WI38 (cell line): ENCODE measurements around the gene CEP192.
"Not testable (repeated sequence)": the region's sequence is repeated elsewhere in the genome, so short reads cannot be mapped to it uniquely, and the experiment has no call there.

ENCODE experiments used
- H3K4me3 ChIP-seq: 2 replicates; pipeline ENCODE4 v1.5.1; 2011; ENCODE audit warnings: low read depth, mild to moderate bottlenecking, control low read depth, low read length
- TF ChIP-seq, protein P1 (sequence below): IDR thresholded peaks from 2 replicates; pipeline ENCODE4 v1.5.1; 2012; ENCODE audit warnings: low read depth, mild to moderate bottlenecking, control low read depth, low read length

Gene CEP192

GRCh38 chr18:13054336-13054735 lies 63.2 kb downstream of the CEP192 start:
- TF ChIP-seq, protein P1, sequence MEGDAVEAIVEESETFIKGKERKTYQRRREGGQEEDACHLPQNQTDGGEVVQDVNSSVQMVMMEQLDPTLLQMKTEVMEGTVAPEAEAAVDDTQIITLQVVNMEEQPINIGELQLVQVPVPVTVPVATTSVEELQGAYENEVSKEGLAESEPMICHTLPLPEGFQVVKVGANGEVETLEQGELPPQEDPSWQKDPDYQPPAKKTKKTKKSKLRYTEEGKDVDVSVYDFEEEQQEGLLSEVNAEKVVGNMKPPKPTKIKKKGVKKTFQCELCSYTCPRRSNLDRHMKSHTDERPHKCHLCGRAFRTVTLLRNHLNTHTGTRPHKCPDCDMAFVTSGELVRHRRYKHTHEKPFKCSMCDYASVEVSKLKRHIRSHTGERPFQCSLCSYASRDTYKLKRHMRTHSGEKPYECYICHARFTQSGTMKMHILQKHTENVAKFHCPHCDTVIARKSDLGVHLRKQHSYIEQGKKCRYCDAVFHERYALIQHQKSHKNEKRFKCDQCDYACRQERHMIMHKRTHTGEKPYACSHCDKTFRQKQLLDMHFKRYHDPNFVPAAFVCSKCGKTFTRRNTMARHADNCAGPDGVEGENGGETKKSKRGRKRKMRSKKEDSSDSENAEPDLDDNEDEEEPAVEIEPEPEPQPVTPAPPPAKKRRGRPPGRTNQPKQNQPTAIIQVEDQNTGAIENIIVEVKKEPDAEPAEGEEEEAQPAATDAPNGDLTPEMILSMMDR, result no peak
- H3K4me3 ChIP-seq, result no peak overlapping the region

DNA sequence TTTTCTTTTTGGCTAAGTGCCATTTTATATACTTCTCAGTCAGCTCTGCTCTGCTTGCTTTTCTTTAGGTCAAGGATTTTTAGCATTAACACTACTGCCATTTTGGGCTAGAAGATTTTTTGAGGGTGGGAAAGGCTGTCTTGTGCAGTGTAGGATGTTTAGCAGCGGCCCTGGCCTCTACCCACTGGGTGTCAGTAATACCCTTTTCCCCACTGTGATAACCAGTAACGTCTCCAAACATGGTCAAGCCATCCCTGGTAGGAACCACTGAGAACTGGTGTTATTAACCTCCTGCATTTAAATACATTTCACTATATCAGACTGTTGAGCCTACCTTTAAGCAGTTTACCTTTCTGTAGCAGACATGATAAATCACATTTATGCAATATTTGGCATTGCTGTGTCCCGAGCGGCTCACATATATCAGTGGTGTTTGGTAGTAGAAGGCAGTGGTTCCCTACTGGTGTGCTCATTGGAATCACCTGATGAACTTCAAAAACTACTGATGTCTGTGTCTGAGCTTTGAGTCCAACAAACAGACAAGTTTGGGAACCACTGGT lies 70.5 kb downstream of the CEP192 start:
- TF ChIP-seq, protein P1, result no peak
- no peak overlapping the region for H3K4me3 ChIP-seq

DNA sequence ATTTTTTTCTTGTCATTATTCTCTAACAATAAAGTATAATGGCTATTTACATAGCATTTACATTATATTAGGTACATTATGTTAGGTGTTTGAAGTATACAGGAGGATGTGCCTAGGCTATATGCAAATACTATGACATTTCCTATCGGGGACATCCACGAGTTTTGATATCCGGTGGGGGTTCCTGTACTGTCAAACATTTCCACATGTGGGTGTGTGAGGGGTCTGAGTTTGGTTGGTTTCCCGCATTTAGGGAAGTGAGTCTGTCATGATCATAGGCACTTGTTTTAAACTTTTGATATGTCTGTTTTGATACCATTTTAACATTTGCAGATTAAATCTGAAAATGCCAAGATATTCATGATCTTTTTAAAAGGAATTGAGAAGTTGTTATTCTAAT lies 76.0 kb downstream of the CEP192 start:
- H3K4me3 ChIP-seq, result no peak overlapping the region

GRCh38 chr18:13067966-13068365 lies 76.8 kb downstream of the CEP192 start:
- TF ChIP-seq, protein P1, result no peak
- H3K4me3 ChIP-seq, result no peak overlapping the region

More for the DNA sequence above, 76.0 kb downstream of the CEP192 start:
- TF ChIP-seq, protein P1, result no peak

DNA sequence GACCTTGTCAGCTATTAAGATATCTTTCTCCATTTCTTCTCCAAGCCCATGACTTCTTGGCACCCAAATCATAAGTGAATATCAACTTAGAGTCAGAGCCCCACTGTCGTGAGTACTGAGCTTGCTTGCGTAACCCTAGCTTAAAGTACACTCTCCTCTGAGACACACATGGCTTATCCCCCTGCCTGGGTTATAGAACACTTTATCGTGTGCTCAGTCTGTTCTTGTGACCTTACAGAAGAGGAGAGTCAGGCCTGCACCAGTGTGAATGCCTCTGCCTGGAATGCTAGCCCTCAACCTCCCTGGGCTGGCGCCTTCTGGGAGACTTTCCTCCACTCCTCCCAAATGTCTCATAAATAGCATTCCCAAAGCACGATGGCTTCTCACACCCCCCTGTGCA lies 79.3 kb downstream of the CEP192 start:
- TF ChIP-seq, protein P1, result no peak
- H3K4me3 ChIP-seq, result no peak overlapping the region

DNA sequence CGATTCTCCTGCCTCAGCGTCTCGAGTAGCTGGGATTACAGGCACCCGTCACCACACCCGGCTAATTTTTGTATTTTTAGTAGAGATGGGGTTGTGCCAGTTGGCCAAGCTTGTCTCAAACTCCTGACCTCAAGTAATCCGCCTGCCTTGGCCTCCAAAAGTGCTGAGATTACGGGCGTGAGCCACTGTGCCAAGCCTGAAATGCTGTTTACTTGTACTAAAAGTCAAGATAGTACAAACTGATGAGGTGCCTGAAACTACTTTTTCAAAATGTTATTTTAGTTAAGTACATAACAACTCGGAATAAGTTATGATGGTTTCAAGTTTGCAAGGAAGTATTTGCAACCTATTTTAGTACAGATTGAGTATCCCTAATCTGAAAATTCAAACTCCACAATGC lies 85.7 kb downstream of the CEP192 start:
- H3K4me3 ChIP-seq, result no peak overlapping the region
- TF ChIP-seq, protein P1, result no peak

DNA sequence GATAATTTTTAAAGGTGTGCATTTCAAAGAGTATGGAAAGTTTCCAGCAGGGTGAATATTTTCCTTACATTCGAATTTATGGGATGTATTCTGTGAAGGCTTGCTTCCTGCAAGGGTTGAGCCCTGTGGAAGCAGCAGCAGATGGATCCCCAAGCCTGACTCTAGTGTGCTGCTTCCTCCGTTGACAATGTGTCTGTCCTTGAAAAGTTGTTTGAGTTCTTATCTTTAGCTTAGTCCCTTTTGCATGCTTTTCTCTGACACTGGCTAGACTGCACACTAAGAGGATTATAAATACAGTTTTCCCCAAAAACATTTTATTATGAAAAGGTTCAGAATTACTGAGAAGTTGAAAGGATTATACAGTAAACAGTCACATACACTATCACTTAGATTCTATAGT lies 86.3 kb downstream of the CEP192 start:
- no peak overlapping the region for H3K4me3 ChIP-seq
- TF ChIP-seq, protein P1, result no peak

DNA sequence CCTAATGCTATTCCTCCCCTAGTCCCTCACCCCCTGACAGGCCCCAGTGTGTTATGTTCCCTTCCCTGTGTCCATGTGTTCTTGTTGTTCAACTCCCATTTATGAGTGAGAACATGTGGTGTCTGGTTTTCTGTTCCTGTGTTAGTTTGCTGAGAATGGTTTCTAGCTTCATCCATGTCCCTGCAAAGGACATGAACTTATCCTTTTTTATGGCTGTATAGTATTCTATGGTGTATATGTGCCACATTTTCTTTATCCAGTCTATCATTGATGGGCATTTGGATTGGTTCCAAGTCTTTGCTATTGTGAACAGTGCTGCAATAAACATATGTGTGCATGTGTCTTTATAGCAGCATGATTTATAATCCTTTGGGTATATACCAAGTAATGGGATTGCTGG lies 86.9 kb downstream of the CEP192 start:
- not testable (repeated sequence) for H3K4me3 ChIP-seq
